Mononuclear cell (primary cell): ENCODE data around the gene TMEM141. TPM values are rescaled to one million over a fixed set of nuclear protein-coding genes. Genes with fewer than 3 reads are reported as not detected.
"Not testable (repeated sequence)": the region's sequence is repeated elsewhere in the genome, so short reads cannot be mapped to it uniquely, and the experiment has no call there.

Source experiments
- H3K27me3 ChIP-seq: 2 replicates; pipeline ENCODE4 v1.6.0; 2011; ENCODE audit warnings: low read length, control low read depth; ENCODE audit not compliant: insufficient read depth
- H3K4me1 ChIP-seq: 2 replicates; pipeline ENCODE4 v1.5.1; 2011; ENCODE audit warnings: mild to moderate bottlenecking, low read length, control low read depth; ENCODE audit not compliant: insufficient read depth
- H3K4me3 ChIP-seq: 2 replicates; pipeline ENCODE4 v1.5.1; 2011; ENCODE audit warnings: mild to moderate bottlenecking, low read length, moderate library complexity
- H3K9me3 ChIP-seq: 2 replicates; pipeline ENCODE4 v1.5.1; 2011; ENCODE audit warnings: low read depth, mild to moderate bottlenecking, control low read depth, low read length
- total RNA-seq: library from RNA; depleted of rRNA; stranded (reverse); fragments of >200 nt; gene quantifications from one replicate; pipeline ENCODE4 v1.2.3, GENCODE V29; 2012

TMEM141 gene
- total RNA-seq, 1 donor = 16.1 TPM

DNA sequence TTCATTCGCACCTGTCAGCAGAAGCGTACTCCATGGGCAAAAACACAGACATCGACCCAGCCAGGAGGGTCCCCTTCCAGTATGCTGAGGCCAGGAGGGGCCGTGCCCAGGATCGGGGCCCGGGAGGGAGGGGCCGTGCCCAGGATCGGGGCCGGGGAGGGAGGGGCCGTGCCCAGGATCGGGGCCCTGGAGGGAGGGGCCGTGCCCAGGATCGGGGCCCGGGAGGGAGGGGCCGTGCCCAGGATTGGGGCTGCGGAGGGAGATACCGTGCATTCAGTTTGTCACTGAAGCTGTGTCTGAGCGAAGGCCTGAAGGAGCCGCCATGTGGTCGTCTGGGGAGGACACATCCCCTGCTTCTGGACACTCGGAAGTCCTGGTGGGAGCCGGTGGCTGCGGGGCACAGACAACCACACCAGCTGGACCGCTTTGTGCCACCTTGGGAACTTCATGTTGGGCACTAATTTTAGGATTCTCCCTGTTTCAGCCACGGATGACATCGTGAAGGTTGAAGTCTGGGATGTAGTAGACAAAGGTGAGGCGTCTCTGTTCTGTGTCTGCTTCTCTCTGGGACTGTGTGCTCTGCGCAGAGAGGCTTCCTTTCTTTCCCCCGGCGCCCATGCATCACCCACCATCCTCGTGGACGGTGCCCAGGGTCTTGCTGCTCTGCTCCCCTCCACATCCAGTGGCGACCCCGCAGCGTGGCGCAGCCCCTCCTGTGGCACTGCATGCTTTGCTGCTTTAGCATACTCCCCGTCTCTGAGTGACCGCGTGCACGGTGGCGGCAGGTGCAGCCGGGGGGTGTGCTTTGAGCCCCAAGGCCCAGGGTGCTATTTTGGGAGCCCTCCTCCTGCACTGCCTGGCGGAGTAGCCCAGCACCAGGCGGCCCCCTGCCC, 34.4 kb downstream of the TMEM141 start:
- Histone ChIP-seq H3K4me1 (peaks cover 7% of the 10 kb centered on the region), H3K9me3 (no peaks in the 10 kb centered on the region), H3K27me3 (no peaks in the 10 kb centered on the region), H3K4me3 (no peak overlapping the region)

DNA sequence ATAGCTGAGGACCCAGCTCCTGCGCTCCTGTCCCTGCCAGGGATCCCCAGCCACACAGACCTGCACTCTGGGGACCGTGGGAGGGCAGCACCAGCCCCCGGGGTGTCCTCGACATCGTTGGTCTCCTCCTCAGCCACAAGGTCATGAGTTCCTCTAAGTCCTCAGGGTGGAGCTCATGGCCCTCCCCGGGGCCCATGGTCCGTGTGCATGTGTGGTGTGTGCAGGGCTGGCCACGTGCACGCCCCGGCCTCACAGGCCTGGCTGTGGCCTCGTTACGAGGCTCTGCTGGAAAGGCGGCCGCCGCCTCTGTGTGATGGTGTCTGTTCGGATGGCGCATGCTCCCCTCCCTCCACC, 35.0 kb downstream of the TMEM141 start:
- Histone ChIP-seq H3K4me3 (no peak overlapping the region), H3K4me1 (peaks cover 3% of the 10 kb centered on the region), H3K27me3 (no peaks in the 10 kb centered on the region), H3K9me3 (no peaks in the 10 kb centered on the region)

DNA sequence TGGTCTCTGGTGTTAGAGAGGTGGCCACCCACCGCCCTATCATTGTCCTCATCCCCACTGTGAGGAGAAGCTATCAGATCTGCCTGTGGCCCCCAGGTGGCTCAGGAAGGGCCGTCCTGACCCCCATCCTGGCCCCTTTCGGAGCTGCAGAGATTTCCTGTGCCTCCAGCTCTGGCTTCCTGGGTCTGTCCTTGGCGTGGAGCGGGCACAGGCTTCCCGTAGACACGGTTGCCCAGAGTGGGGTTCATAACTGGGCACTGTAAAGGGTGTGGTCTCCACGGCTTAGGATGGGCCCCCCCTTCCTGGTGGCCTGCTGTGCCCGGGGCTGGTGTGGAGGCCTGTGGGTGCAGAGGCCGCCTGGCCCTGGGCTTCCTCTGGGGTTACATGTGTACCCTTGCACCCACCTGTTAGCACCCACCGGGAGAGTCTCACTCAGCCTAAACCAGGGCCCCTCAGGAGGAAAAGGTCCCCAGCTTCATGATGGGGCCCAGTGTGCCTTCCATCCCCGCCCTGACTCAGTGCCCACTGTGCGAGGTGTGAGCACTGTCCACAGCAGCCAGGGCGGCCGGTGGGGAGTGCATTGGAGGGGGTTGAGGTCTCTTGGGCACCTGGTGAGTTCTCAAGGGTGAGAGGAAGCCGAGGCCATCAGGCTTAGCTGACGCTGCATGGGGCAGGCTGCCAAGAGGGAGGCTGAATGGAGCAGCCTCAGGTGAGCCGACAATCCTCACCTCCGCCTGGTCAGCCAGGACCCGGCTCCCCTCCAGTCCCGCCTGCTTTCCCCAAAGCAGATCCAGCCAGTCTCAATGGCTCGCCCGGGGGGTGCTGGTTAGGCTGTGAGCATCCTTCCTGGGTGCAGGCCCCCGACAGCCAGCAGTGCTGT, 35.8 kb downstream of the TMEM141 start:
- no peaks in the 10 kb centered on the region for H3K27me3 ChIP-seq
- H3K4me3 ChIP-seq = no peak overlapping the region
- no peaks in the 10 kb centered on the region for H3K4me1 ChIP-seq
- no peaks in the 10 kb centered on the region for H3K9me3 ChIP-seq

DNA sequence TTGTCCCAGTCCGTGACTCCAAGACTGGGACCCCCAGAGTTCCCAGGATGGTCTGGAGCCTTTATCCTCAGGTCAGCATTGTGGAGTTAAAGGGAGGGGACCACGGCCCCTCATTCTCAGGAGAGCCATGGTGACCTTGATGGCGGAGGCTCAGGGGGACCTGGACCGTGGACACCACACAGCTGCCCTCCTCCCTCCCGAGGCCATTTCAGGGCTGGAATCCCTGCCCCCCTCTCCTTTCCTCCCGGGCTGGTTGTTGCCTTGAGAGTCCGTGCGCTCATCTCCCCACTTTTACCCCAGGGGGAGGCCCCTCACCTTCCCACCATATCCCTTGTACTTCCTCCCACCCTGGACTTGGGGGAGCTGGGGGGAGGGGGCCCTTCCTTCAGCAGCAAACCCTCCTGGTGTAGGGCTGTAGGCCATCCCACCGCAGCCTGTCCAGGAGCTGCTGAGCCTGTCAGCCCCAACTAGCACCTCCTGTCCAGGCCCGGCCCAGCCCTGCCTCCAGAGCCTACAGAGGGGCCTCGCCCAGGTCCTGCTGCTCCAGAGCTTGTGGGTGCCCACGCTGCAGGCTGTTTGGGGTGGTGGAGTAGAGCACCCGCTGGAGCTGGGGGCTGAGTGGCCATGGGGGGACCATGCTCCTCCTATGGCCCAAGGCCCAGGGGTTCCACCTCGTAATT, 36.8 kb downstream of the TMEM141 start:
- H3K4me3 ChIP-seq = no peak overlapping the region
- no peaks in the 10 kb centered on the region for H3K4me1 ChIP-seq
- H3K9me3 ChIP-seq = no peaks in the 10 kb centered on the region
- H3K27me3 ChIP-seq = no peaks in the 10 kb centered on the region

DNA sequence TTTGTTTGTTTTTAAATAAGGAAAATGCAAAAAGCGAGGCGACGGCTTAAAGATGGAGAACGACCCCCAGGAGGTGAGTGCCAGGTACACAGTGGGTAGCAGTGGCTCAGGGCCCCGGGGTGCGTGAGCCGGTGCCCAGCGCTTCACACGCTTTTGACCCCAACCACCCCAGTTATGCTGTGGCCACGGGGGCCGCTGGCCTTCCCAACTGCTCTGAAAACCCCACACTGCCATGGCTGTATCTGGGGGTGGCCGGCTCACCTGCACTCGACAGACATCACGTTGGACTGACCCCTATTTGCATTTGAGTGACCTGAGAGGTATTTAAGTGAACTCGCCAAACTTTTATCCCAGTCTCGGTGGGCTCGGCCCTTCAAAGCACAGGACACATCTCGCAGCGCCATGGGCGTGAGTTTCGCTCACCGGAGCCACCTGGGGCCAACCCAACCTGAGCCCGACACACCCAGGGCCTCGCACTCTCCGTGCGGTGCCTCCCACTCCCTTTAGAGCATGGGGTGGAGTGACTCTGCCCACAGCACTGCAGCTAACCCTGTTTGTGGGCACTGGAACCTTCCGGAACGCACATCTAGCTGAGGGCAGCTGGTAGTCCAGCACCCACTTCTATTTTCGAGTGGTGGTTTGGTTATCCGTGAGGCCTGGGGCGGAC, 37.5 kb downstream of the TMEM141 start:
- Histone ChIP-seq H3K9me3 (no peaks in the 10 kb centered on the region), H3K27me3 (no peaks in the 10 kb centered on the region), H3K4me3 (no peak overlapping the region), H3K4me1 (no peaks in the 10 kb centered on the region)

DNA sequence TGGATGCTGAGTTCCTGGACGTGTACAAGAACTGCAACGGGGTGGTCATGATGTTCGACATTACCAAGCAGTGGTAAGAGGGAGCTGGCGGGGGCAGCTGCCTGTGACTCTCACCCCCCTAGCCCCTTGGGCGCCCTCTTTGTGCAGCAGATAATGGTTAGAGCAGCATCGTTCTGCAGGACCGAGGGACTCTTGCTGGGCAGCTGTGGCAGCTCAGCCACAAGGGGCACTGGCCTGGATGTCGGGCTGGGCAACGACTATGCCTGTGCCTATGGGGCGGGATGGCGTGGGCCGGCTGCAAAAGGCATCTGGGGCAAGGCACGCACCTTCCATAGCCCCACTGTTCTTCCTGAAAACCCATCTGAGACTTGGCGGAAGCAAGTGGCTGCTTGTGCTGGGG, 38.3 kb downstream of the TMEM141 start:
- Histone ChIP-seq H3K27me3 (no peaks in the 10 kb centered on the region), H3K9me3 (no peaks in the 10 kb centered on the region), H3K4me3 (no peak overlapping the region), H3K4me1 (no peaks in the 10 kb centered on the region)

DNA sequence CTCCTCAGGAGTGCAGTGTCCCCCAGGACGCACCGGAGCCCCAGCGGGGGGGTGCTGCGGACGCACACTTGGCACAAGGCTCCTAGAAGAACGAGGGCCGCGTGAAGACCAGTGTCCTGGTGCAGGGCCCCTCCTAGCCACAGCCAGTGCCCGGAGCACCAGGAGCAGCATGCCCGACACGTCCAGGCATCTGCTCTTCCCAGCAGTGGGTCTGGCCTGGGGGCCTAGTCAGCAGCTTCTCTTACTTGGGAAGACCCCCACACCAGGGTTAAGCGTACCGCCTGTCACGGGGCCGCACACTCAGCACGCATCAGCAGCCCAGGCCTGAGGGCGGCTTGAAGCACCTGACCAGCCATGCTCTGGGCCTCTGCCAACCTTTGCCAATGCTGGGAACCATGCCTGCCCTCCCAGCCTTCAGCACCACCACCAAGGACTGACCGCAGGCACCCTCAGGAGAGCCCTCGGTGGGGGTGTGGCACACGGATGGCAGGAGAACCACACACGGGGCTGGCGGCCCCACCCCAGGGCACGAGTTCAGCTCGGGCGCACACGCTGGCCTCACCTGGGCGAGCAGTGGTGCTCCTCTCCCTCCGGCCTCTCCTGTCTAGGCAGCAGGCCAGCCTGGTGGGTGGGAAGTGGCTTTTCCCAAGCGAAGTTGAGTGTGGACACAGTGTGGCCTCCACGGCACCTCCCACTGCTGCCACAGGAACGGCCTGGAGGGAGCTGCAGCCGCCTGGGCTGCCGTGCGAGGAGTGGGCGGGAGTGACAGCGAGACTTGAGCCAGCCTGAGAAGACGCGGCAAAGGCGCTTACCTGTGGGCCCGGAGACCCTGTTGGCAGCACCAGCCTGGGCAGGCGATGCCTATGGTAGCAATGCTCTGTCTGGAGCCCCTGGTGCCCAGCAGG, 39.1 kb downstream of the TMEM141 start:
- no peaks in the 10 kb centered on the region for H3K27me3 ChIP-seq
- H3K4me3 ChIP-seq = no peak overlapping the region
- H3K4me1 ChIP-seq = no peaks in the 10 kb centered on the region
- H3K9me3 ChIP-seq = no peaks in the 10 kb centered on the region

DNA sequence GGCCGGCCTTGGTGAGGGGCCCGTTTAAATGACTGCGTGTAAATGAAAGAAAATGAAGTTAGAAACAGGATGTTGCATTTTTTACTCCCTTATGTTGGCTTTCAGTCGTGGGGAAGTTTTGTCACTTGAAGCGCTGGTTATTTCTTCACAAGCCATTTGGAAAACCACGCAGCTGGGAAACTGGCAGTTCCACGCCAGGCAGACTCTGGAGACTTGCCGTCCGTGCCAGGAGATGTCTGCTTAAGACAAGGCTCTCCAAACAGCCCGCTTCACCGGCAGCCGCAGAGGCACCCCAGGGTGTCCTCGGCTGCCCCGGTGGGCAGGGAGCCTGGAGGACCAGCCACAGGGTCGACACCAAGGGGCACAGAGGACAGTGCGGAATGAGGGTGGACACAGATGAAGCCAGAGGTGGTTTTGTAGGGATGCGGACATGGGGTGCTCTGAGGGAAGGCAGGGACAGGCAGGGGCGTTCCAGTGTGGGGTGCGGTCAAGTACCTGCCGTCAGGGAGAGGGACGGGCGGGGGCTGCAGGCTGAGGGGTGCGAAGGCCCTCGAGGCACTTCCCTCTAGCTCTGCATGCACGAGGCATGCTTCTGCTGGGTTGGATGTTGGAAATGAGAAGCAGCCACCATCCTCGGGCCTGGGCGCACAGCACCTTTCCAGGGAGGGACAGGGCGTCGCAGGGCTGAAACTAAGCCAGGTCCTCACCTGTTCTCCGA, 40.0 kb downstream of the TMEM141 start:
- no peaks in the 10 kb centered on the region for H3K9me3 ChIP-seq

DNA sequence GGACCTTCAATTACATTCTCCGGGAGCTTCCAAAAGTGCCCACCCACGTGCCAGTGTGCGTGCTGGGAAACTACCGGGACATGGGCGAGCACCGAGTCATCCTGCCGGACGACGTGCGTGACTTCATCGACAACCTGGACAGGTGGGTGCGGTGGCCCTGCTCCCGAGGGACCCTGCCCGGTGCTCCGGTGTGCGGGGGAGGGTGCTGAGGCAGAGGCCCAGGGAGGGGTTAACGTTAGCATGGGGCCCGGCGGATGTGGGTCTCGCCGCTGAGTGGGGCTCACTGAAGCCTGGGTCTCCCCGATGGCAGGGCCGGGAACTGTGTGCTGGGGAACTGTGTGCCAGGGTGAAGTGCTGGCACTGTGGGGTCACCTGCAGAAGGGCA, 40.6 kb downstream of the TMEM141 start:
- Histone ChIP-seq H3K4me1 (no peaks in the 10 kb centered on the region), H3K9me3 (no peaks in the 10 kb centered on the region), H3K4me3 (no peak overlapping the region), H3K27me3 (no peaks in the 10 kb centered on the region)

More for the DNA sequence above, 40.0 kb downstream of the TMEM141 start:
- Histone ChIP-seq H3K4me3 (no peak overlapping the region), H3K4me1 (no peaks in the 10 kb centered on the region), H3K27me3 (no peaks in the 10 kb centered on the region)

DNA sequence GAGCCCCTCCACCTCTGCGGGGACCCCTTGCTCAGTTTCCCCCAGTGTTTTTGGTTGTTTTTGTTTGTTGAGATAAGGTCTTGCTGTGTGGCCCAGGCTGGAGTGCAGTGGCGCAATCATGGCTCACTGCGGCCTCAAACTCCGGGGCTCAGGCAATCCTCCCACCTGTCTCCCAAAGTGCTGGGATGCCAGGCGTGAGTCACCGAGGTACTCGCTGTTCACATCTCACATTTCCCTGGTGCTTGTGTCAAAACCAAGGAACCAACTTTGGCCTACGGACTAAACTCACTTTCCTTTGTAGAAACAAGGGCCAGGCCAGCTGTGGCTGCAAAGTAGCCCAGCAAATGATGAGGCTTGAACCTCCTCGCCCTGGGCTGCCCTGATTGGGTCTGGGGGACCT, 41.4 kb downstream of the TMEM141 start:
- no peaks in the 10 kb centered on the region for H3K9me3 ChIP-seq
- no peak overlapping the region for H3K4me3 ChIP-seq
- H3K4me1 ChIP-seq = no peaks in the 10 kb centered on the region
- H3K27me3 ChIP-seq = no peaks in the 10 kb centered on the region

DNA sequence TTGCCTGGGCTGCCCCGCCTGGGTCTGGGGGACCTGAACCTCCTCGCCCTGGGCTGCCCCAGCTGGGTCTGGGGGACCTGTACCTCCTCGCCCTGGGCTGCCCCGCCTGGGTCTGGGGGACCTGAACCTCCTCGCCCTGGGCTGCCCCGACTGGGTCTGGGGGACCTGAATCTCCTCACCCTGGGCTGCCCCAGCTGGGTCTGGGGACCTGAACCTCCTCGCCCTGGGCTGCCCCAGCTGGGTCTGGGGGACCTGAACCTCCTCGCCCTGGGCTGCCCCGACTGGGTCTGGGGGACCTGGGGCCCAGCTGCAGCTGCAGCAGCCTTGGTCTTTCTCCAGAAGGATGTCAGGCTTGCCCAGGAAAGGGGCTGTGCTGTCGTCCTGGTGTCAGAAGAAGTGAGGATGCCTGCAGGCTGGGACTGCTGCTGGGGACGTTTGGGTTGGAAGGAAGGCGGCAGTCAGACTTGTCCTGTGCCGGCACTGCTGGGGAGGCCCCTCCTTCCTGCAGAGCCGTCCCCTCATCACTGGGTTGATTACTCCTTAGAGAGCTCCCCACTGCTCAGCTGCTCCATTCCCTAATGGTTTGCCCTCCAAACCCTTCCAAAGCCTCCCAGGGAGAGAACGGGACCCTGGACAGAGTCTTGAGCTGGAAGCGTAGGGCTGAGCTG, 42.4 kb downstream of the TMEM141 start:
- not testable (repeated sequence) for H3K9me3 ChIP-seq, H3K4me3 ChIP-seq, H3K4me1 ChIP-seq, H3K27me3 ChIP-seq

DNA sequence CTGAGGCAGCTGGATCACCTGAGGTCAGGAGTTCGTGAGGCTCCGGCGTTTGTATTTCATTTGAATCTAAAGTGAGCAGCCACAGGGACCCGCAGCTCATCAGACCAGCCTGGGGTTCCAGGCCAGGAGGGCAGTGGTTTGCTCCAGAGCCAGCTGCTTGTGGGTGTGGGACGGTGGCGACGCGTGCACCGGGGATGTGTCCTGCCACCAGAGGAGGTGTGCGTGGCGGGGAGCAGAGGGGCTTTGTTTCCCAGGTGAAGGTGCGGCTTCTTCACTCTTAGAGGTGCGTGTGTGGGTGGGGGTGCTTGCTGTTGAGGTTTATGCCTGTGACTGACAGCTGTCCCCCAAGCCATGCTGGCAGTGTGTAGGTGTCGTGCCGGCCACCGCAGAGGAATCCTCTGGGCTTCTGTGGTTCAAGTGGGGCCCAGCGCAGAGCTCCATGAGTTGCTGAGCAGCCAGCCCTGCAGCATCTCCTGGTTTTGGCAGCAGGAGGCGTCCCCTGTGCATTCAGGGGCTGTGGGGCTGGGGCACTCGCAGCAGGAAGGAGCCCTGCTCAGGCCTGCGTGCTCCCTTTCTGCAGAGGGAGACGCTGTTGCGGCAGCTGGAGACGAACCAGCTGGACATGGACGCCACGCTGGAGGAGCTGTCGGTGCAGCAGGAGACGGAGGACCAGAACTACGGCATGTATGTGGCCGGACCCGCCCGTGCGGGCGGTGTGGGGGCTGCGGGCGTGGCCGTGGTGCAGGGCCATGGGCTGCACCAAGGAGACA, 44.2 kb downstream of the TMEM141 start:
- no peaks in the 10 kb centered on the region for H3K4me1 ChIP-seq
- no peak overlapping the region for H3K4me3 ChIP-seq
- H3K9me3 ChIP-seq = no peaks in the 10 kb centered on the region
- no peaks in the 10 kb centered on the region for H3K27me3 ChIP-seq
